HG02678 (cell line): ENCODE measurements around the gene PTGDS.
A peak's percentile ranks its signal among the peaks of the same experiment; 100 is the strongest.

Experiments used
- ATAC-seq: cut with Tn5 transposase; IDR thresholded peaks from one replicate; pipeline ENCODE4 v1.9.1; 2021; ENCODE audit warnings: mild to moderate bottlenecking, moderate library complexity; ENCODE audit not compliant: unreplicated experiment

PTGDS gene

GRCh38 chr9:137020771-137021567 is 43.7 kb downstream of the PTGDS start:
- ATAC-seq, result no peak

GRCh38 chr9:137021568-137021978 is 44.3 kb downstream of the PTGDS start:
- no peak for ATAC-seq

DNA sequence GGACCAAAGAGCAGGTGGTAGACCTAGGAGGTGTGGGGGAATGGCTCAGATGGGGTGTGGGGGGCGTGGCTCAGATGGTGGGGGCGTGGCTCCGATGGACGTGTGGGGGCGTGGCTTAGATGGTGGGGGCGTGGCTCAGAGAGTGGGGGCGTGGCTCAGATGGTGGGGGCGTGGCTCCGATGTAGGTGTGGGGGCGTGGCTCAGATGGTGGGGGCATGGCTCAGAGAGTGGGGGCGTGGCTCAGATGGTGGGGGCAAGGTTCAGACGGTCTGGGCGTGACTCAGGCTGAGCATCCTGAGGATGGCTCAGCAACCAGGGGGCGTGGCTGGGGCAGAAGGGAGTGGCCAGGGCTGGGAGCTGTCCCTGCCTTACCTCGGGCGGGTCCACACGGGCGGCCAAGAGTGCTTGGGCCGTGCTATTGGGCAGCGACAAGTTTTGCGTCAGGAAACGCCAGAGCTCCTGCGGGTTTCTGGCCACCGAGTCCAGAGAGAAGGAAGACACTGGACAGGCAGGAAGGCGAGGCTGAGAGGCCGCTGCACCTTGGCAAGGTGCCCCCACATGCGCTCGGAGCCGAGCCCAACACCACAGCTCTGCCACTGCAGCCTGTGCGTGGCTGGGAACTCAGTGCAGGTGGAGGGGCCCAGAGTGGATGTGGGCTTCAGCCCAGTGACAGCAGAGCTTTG is 44.8 kb downstream of the PTGDS start:
- ATAC-seq, result no peak

- ATAC-seq, result no peak
Measured at GRCh38 chr9:137022662-137023008, 45.3 kb downstream of the PTGDS start.

GRCh38 chr9:137023157-137023556 is 45.9 kb downstream of the PTGDS start:
- ATAC-seq, result no peak

DNA sequence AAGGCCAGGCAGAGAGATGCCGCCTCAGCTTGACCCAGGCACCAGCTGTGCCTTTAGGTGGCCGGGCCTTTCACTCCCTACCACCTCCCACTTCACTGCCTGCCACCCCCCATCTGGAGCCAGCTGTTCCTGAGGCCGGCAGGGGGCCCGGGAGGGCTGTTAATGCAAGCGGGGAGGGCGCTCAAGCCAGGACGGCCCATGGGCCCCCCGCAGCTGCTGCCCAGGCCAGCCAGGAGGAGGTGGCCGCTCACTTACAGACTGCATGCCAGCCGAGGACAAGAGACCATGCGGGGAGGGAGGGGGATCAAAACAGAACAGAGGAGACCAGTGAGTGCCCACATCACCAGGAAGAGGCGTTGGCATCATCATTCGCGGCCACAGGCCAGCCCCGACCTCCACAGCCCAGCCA is 46.3 kb downstream of the PTGDS start:
- ATAC-seq, result no peak

DNA sequence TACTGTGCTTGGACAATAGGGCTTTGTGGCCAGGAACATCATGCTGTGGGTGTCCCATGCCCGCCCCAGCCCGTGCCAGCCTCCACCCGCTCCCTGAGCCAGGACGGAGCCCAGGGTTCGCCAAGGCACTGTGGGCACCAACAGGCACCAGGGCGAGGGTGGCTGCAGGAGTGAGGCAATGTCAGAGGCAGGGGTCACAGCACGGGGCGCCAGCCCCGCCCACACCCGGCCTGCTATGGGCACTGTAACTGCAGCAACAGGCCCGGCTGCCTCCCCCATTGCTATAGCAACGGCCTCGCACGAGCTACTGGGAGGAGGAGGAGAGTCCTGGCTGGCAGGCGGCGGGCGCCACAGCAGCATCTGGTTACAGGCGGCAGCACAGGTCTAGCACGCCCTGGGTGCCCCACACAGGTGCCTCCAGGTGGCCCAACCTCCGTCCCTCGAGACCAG is 48.2 kb downstream of the PTGDS start:
- no peak for ATAC-seq

DNA sequence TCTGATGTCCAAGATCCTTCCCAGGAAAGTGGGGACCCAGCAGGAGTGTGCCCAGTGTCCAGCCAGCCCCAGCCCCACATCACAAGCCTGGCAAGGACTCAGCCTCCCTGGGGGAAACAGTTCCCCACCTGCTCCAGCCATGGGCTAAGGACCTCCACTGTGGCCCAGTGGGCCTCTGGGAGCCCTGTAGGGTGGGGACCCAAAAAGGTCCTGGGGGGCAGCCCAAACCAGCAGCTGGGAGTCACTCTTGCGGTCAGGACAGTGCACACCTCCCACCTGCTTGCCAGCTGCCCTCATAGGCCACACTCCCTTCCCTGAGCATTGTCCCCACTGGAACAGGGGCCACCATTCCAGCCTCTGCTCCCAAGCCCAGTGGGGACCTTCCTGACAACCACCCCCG is 49.1 kb downstream of the PTGDS start:
- no peak for ATAC-seq

- ATAC-seq, result no peak
Measured at GRCh38 chr9:137026828-137027227, 49.5 kb downstream of the PTGDS start.

- no peak for ATAC-seq
Measured at GRCh38 chr9:137027369-137028262, 50.3 kb downstream of the PTGDS start, which contains the start of gene ABCA2. ABCA2 (minus strand) TSS chr9:137028237; CDS start chr9:137028140, 97 bp downstream.

DNA sequence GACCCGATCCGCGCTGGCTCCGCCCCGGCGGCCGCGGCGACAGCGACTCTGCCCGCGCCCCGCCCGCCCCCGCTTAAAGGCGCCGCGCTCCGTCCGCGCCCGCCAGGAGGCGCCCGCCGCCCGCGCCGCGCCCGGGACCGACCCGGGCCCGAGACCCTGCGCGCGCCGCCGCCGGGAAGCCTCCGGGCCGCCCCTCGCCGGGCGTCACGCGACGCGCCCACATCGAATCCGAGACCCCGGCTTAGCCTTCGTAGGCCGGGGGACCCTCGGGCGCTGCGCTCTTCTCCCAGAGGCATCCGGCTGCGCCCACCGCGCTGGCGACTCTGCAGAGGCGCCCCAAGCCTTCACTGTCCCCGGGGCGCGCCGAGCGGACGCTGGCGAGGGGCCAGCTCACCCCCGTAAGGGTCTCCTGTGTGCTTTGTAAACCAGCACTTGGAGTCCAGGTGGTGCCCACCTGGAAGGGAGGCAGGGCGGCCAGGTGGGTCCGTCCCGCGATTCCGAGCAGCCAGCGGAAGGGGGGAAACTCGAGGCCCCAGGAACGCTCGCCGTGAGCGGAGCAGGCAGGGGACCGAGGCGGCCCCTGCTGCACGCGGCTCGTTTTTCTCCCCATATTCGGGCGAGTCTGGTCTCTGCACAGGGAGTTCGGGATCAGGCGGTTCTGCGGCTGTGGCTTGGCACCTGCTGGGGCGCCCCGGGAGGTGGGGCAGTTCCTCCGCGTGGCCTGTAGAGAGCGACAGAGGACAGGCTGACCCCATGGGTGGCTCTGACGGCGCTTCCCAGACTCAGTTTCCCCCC is 51.2 kb downstream of the PTGDS start:
- peak; percentile 54 for ATAC-seq

DNA sequence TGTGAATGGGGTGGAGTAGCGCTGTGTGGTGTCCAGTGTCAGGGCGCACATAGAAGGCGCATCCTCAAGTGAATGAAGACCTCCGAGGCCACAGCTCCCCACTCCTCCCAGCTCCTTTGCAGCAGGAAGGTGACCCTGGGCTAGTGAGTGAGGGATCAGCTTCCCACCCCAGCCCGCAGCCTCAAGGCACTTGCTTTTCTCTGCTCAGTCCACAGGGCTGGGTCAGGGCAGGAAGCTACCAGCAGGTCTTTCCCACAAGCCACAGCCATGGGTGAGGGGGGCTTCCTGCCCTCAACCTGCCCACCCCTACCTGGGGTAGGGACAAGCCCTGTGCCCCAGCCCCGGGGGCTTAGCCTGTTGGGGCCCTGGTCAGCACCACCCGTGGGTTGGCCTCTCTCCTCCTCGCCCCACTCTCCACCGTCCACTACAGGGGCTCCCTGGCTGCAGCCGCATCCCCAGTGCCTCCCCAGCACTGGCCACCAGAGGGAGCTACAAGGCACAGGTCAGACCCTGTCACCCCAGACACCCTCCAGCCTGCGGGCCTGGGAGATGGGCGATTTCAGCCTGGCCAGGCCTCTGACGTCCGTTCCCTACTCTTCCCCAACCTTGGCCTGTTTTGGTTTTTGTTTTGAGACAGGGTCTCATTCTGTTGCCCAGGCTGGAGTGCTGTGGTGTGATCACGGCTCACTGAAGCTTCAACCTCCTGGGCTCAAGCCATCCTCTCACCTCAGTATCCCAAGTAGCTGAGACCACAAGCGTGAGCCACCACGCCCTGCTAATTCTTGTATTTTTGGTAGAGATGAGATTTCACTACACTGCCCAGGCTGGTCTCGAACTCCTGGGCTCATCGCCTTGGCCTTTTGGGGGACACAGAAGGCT is 52.0 kb downstream of the PTGDS start:
- no peak for ATAC-seq

- no peak for ATAC-seq
Measured at GRCh38 chr9:137030006-137030405, 52.7 kb downstream of the PTGDS start.

- no peak for ATAC-seq
Measured at GRCh38 chr9:137030538-137031527, 53.5 kb downstream of the PTGDS start.
